Epithelial cell of esophagus (primary cell): ENCODE results near the gene SP1.
"Not testable (repeated sequence)": the region's sequence is repeated elsewhere in the genome, so short reads cannot be mapped to it uniquely, and the experiment has no call there.

ENCODE experiments used
- DNase-seq: peaks from one replicate; pipeline ENCODE4 v3.0.0; 2010; ENCODE audit warnings: low read depth
- H3K4me3 ChIP-seq: 2 replicates; pipeline ENCODE4 v1.5.1; 2011; ENCODE audit warnings: mild to moderate bottlenecking, low read length, control low read depth
- CTCF ChIP-seq: IDR thresholded peaks from 2 replicates; pipeline ENCODE4 v1.5.1; 2011; ENCODE audit warnings: low read depth, mild to moderate bottlenecking, low read length, control low read depth, inconsistent platforms; ENCODE audit not compliant: insufficient read depth; ENCODE audit errors: missing control alignments

SP1 gene

DNA sequence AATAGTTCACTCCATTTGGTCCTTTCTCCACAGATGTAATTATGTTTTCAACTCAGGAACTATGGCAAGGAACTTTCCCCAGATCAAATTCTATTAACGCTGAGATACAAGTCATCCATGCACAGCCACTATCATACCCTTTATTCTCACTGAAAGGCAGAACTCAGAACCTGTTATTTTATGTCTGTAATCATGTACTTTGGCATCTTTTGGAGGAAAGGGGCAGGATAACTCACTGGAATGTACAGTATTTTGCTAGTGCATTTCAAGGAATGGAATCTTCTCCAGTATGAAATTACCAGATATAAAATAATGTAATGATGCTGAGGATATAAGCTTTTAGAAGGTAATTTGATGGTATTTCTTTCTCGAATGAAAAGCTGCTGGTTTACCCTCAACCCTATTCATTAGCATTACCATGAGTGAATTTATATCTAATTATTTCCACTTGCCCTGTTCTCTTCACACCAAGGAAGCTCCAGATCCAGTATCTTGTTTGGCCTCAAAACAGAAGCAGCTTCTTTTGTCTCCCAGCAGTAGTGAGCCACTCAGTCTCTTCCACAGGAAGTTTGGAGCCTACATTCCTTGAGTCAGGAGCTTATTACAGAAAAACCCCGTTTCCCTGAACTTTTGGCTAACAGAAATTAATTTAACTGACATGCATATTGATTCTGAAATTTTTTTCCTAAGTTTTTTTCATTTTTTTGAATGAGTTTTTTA, 33.7 kb downstream of the SP1 start:
- DNase-seq, result no peak
- no peak for TF ChIP-seq CTCF
- H3K4me3 ChIP-seq, result no peak overlapping the region

DNA sequence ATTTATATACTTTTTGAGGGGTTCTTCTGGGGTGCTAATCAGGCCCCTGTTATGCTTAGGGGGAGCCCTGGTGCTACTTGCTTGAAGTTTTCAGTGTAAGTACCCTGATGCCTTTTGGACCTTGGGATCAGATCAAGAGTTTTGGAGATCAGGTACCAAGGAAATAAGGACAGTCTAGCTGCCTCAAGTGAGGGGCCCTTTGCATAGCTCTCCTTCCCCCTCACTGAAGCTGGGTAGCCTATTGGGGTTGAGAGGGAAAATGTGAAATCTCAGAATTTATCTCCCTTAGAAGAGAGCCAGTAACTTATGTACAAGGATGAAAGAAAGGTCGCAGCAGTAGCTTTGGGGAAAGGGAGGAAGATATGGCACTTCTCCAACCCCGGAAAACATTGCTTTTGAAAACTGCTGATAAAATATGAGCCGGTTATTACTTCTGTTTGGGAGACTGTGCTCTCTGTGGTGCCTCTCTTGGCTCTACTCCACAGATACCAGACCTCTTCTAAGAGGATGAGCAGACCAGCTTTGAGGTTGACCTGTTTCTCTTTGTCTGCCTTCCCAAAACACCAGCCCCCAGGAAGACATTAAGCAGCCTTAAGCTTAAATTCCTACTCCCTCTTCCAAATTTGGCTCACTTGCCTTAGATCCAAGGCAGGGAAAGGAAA, 34.9 kb downstream of the SP1 start:
- DNase-seq, result no peak
- TF ChIP-seq CTCF, result no peak
- H3K4me3 ChIP-seq, result no peak overlapping the region

DNA sequence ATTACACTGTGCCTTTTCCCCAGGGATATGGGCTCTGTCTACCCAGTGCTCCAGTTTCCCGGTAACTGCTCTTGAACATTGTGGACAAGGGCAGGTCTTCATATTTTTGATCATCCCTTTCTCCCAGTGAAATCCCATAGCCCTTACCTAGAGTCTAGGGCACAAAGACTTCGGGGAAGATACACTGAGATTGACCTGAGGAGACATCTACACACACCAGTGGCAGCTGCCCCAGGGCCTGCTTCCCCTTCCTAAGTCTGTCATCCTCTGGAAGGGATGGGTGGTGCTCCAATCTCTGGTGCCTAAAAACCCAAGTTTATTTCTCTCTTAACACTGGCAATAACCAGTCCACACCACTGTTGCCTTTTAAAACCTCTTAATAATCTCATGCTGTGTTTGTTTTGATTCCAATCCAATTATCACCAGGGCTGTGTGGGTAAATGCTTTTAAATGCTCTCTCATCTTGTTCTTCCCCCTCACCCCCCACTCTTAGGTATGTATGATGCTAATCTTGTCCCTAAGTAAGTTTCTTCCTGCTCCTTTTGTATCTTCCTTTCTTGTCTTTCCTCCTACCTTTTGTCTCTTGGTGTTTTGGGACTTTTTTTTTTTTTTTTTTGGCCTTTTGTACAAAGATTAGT, 35.9 kb downstream of the SP1 start:
- not testable (repeated sequence) for H3K4me3 ChIP-seq, DNase-seq

GRCh38 chr12:53417291-53417816, 37.4 kb downstream of the SP1 start:
- H3K4me3 ChIP-seq, DNase-seq: not testable (repeated sequence)

DNA sequence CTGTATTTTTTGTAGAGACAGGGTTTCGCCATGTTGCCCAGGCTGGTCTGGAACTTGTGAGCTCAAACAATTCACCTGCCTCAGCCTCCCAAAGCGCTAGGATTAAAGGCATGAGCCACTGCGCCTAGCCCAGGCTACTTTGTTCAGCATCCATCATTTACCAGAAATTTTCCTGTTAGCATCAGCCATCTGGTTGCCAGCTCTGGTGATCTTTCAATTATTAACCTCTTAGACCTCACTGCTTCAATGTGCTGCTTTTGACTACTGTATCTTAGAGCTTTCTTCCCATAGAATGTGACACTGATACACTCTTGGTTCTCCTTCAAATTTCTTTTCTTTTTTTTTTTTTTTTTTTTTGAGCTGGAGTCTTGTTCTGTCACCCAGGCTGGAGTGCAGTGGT, 38.2 kb downstream of the SP1 start:
- no peak for TF ChIP-seq CTCF
- H3K4me3 ChIP-seq, result no peak overlapping the region

DNA sequence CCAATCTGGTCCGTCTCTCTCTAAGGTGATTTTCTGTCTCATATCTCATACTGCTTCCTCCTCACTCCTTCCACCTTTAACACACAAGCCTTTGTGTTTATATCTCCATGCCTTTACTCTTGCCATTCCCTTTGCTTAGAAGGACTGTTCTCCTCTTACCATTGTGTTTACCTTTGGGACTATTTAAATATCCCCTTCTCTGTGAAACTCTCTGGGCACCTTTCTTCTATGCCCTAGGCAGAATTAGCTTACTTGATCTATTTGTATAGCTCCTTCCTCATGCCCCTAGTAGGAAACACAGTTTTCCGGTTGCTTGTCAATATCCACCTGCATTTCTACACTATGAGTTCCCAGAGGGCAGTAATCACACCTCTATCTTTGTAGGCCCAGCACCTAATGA, 39.8 kb downstream of the SP1 start:
- H3K4me3 ChIP-seq, result no peak overlapping the region
- no peak for TF ChIP-seq CTCF
- no peak for DNase-seq

More for the DNA sequence above, 38.2 kb downstream of the SP1 start:
- no peak for DNase-seq

- H3K4me3 ChIP-seq, DNase-seq: not testable (repeated sequence)
These were observed 42.3 kb downstream of the SP1 start for GRCh38 chr12:53422247-53422646.

DNA sequence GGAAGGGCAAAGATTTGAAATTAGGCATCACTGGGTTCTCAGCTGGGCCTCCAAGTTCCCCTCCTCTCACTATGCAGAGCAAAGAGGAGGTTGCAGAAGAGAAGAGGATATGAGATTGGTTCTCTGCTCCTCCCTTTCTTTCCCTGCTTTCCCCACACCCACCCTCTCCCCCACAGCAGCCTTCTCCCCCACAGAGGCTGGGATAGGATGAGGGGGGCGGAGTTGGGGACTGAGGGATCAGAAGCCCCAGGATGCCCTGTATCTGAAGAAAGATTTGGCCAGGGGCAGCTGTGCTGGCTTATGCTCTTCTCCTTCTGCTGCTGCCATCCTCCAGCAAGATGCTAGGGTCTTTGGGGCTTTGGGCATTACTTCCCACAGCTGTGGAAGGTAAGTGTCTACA, 43.6 kb downstream of the SP1 start, which contains the start of gene AMHR2:
AMHR2 (plus strand) TSS at position 259 of the 400 bp plus-strand sequence; CDS start at position 339, 80 bp downstream.
- TF ChIP-seq CTCF, result no peak
- no peak within 1 kb of the TSS for H3K4me3 ChIP-seq
- no peak for DNase-seq
